Parathyroid adenoma (tissue), 2 donors: ENCODE measurements around the gene SCYL2.
A peak's percentile ranks its signal among the peaks of the same experiment; 100 is the strongest.
"Not testable (repeated sequence)": the region's sequence is repeated elsewhere in the genome, so short reads cannot be mapped to it uniquely, and the experiment has no call there.

Experiments
- H2AFZ ChIP-seq: fragments of 300-600 bp; sonication (generic); one replicate; pipeline ENCODE4 v1.7.0; 2017; ENCODE audit warnings: antibody characterized with exemption, mild to moderate bottlenecking
- H3K27ac ChIP-seq: fragments of 300-600 bp; sonication (generic); one replicate; pipeline ENCODE4 v1.7.0; 2017
- H3K27me3 ChIP-seq: fragments of 300-600 bp; sonication (generic); one replicate; pipeline ENCODE4 v1.7.0; 2017; ENCODE audit warnings: low read length; ENCODE audit not compliant: control insufficient read depth, insufficient read depth
- H3K36me3 ChIP-seq: fragments of 300-600 bp; sonication (generic); one replicate; pipeline ENCODE4 v1.7.0; 2017; ENCODE audit warnings: low read length; ENCODE audit not compliant: control insufficient read depth, insufficient read depth
- H3K4me1 ChIP-seq: fragments of 300-600 bp; sonication (generic); one replicate; pipeline ENCODE4 v1.7.0; 2017; ENCODE audit warnings: control low read depth
- H3K4me2 ChIP-seq: fragments of 300-600 bp; sonication (generic); one replicate; pipeline ENCODE4 v1.7.0; 2017; ENCODE audit warnings: low read length
- H3K4me3 ChIP-seq: fragments of 300-600 bp; sonication (generic); one replicate; pipeline ENCODE4 v1.7.0; 2017; ENCODE audit warnings: low read depth, low read length
- H3K79me2 ChIP-seq: fragments of 300-600 bp; sonication (generic); one replicate; pipeline ENCODE4 v1.7.0; 2017; ENCODE audit warnings: control low read depth
- H3K9ac ChIP-seq: fragments of 300-600 bp; sonication (generic); one replicate; pipeline ENCODE4 v1.7.0; 2017; ENCODE audit warnings: mild to moderate bottlenecking
- H3K9me3 ChIP-seq: fragments of 300-600 bp; sonication (generic); one replicate; pipeline ENCODE4 v1.7.0; 2017; ENCODE audit warnings: low read length; ENCODE audit not compliant: control insufficient read depth
- CTCF ChIP-seq: fragments of 300-600 bp; sonication (generic); IDR thresholded peaks from one replicate; pipeline ENCODE4 v1.7.0; 2017; ENCODE audit warnings: antibody characterized with exemption, mild to moderate bottlenecking
- donor health status: primary hyperparathyroidism.

Gene SCYL2

GRCh38 chr12:100258127-100258526, 8.8 kb upstream of the SCYL2 start:
- Histone ChIP-seq H3K27ac (no peak overlapping the region), H3K27me3 (no peaks in the 10 kb centered on the region), H3K9ac (no peak overlapping the region), H3K4me2 (no peak overlapping the region), H3K79me2 (no peaks in the 10 kb centered on the region), H3K4me3 (no peak overlapping the region), H3K4me1 (no peaks in the 10 kb centered on the region), H3K9me3 (no peaks in the 10 kb centered on the region), H2AFZ (no peak overlapping the region), H3K36me3 (no peaks in the 10 kb centered on the region)
- TF ChIP-seq CTCF: no peak

GRCh38 chr12:100263131-100263530, 3.8 kb upstream of the SCYL2 start:
- Histone ChIP-seq H3K79me2 (no peaks in the 10 kb centered on the region), H2AFZ (no peak overlapping the region), H3K27ac (no peak overlapping the region), H3K4me3 (no peak overlapping the region), H3K9me3 (no peaks in the 10 kb centered on the region), H3K4me1 (no peaks in the 10 kb centered on the region), H3K36me3 (no peaks in the 10 kb centered on the region), H3K9ac (no peak overlapping the region), H3K4me2 (no peak overlapping the region), H3K27me3 (no peaks in the 10 kb centered on the region)
- no peak for TF ChIP-seq CTCF

- not testable (repeated sequence) for H2AFZ ChIP-seq, H3K27ac ChIP-seq, H3K4me3 ChIP-seq, H3K9me3 ChIP-seq, H3K36me3 ChIP-seq, H3K4me2 ChIP-seq, H3K4me1 ChIP-seq, H3K9ac ChIP-seq, H3K27me3 ChIP-seq, H3K79me2 ChIP-seq
Observed at GRCh38 chr12:100265107-100265506, 1.9 kb upstream of the SCYL2 start.

GRCh38 chr12:100265732-100266584, 1.0 kb upstream of the SCYL2 start:
- no peak for TF ChIP-seq CTCF
- Histone ChIP-seq H3K4me1 (peaks cover 7% of the 10 kb centered on the region), H3K4me2 (peak overlapping the region; percentile 51), H3K79me2 (peaks cover 7% of the 10 kb centered on the region), H3K27me3 (no peaks in the 10 kb centered on the region), H2AFZ (peak overlapping the region; percentile 91), H3K4me3 (peak overlapping the region; percentile 89), H3K9me3 (no peaks in the 10 kb centered on the region), H3K27ac (peak overlapping the region; percentile 86), H3K9ac (no peak overlapping the region), H3K36me3 (no peaks in the 10 kb centered on the region)

- no peak for TF ChIP-seq CTCF
- Histone ChIP-seq H3K4me1 (peaks cover 7% of the 10 kb centered on the region), H2AFZ (peak overlapping the region; percentile 91), H3K79me2 (peaks cover 9% of the 10 kb centered on the region), H3K27me3 (no peaks in the 10 kb centered on the region), H3K27ac (peak overlapping the region; percentile 86), H3K9ac (no peak overlapping the region), H3K9me3 (no peaks in the 10 kb centered on the region), H3K4me3 (peak overlapping the region; percentile 89), H3K36me3 (no peaks in the 10 kb centered on the region), H3K4me2 (peak overlapping the region; percentile 51)
Observed at GRCh38 chr12:100266585-100266834, 467 bp upstream of the SCYL2 start.
